HG03139 (cell line): Measurements from ENCODE around the gene RPL3.

Source experiments
- ATAC-seq: cut with Tn5 transposase; IDR thresholded peaks from one replicate; pipeline ENCODE4 v1.9.1; 2021; ENCODE audit not compliant: unreplicated experiment

Gene RPL3

DNA sequence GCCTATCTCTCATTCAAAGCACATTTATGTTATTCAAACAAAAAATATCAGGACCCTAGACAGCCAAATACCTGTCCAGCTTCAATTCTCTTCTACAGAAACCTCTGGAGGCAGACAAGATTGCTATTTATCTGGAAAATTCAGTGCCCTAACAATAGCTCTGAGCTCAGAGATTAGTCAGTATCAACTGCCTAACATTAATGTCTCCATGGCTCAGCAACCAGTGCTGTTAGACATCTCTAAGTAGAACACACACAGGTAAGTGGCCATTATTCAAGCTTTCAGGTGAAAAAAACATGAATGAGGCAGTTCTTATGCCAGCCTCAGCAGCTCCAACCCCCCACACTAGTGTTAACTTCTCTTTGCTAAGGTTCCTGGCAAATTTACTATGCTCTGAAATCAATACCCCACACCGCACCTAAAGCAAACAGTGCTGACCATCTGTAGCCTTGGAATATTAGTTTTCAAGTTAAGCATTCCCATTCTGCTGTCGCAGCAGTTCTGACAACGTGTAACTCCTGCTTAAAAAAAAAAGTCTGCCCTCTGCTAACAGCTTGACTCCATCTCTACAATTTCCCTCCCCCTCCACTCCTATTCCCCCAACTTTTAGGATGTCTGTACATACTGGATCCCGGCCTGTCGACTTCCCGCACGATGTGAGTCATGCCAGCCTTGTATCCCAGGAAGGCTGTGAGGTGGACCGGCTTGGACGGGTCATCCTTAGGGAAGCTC lies 1.5 kb downstream of the RPL3 start:
- no peak for ATAC-seq

DNA sequence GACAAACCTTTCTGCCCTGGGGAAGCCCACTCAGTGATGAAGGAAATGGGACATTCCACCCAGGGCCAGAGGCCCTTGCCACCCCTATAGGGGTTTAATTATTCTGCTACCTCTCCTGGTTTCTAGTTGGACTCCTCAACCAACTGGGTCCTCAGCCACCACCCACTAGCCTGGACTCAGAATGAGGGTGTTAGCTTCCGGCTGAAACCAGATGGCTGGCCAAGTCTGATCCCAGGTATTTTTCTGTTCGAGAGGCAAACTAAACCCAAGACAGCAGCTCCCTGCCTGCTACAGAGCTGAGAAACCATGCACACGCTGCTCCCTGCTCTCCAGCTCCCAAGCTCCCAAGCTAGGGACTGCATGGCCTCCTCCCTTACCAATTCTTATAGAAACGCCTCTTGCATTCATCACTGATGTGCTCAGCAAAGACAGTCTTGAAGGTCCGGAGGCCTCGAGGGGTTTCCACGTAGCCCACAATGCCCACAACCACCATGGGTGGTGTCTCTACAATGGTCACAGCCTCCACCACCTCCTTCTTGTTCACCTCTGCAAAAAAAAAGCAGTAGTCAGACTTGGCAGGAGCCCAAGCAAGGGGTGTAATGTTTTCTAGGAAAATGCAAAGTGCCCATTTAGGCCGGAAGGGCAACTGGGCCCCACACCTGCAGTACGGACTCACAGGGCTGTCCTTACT lies 2.2 kb downstream of the RPL3 start:
- ATAC-seq = no peak

DNA sequence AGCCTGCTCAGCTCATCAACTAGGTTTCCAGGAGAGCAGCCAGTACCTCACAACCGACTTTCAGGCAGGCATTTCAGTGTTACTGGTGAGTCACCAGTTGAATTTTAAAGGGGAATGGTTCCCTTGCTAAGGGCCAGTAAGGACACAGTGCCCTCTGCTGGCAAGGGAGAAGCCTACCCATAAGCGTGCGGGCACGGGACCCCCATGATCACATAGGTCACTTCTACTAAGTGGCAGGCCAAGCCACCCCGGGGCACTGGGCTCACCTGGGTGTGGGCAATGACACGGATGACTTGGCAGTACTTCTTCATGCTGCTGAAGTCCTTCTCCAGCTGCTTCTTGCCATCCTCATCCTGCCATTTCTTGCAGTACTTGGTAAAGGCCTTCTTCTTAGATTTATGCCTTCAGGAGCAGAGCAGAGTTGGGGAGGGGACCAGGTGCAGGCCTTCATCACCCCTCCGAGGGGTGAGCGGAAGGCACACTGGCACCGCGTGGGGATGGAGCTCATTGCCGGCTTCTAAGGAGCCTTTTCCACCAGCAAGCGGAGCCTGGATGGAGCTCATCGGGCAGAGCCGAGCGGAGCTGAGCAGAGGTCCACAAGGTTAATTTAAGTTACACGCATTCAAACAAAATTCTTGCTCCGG lies 2.9 kb downstream of the RPL3 start:
- no peak for ATAC-seq

DNA sequence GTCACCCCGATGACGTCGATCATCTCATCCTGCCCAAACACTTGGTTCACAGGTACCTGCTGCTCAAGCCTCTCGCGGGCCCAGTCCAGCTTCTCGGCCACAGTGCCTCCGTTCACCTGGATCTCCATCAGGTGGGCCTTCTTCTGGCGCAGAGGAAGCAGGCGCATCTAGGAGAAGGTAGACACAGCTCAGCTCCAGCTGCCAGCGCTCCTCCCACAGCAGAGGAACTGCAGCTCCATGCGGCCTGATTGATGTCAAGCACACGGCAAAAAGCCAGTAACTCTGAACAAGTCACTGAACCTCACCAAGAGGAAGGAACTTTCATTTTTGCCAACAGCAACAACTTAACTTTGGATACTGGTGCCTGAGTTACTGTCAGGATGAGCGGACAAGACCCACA lies 4.0 kb downstream of the RPL3 start:
- no peak for ATAC-seq

DNA sequence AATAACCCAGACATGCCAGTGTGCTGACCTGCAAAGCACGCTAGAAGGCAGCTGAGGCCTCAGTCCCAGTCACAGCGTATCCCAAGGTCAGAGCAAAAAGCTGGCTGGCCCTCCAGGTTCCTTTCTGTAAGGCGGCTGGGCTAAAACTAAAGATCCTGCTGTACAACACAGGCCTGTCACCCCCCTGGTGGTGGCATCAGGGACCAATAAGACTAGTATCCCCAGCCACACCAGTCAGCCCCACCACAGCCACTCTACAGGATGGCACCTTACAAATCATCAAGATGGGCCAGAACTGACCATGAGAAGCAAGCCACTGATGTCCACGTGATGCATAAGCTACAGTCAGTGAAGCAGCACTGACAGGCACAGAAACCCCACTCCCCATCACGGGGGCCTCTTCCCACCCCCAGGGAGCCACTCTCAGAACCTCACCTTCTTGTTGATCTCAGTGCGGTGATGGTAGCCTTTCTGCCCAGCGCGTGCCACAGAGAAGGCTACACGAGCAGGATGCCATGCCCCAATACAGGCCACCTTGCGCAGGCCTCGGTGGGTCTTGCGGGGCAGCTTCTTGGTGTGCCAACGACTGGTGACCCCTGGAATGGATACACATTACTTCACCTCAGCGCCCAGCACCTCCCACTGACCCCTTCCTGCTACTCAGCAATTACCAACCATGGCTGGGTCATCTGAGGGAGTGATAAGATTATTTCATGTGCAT lies 5.0 kb downstream of the RPL3 start:
- no peak for ATAC-seq

DNA sequence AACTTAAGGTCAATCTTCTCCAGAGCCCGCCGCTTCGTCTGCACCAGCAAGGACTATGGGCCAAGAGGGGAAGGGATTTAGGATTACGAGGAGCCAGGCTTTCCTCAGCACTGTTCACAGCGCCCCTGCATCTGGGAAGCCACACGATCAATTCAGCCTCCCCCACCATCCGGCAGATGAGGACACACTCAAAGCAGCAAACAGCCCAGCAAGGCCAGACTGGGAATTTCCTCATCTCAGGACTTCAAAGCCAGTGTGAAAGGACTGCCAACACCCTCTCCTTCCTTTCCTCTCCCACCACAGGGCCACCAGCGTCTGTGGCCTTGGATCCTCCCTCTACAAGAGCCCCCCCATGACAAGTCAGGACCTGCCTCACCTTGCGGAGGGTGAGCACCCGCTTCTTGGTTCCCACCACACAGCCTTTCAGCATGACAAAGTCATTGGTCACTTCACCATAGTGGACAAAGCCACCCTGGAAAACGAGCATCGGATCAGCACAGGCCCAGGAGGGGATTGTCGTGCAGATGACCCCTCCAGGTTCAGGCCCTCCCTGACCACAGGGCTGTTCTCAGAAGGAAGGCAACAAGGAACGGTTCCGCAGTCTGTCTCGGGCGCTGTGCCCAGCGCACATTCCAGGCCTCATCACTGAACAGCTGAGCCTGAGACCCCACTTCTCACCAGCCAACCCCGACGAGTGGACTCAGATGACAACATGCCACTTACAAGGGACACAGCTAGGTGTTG lies 6.0 kb downstream of the RPL3 start:
- ATAC-seq = no peak

DNA sequence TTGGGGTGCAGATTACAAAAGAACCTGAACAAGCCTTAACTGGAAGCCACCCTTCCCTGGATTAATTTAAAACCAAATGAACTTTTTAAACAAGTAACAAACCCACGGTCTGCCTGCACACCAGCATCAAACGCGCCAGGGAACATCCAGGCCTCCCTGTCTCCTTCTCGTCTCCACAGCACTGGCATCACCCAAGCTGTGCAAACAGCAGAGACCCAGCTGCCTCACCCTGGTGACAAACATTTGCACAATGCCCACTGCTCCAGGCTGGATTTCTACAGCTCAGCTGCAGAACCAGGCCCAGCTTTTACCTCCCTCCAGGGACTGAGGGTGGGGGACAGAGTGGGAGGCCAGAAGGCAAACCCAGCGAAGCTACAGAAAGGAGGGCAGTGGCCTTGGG lies 7.0 kb downstream of the RPL3 start:
- no peak for ATAC-seq

DNA sequence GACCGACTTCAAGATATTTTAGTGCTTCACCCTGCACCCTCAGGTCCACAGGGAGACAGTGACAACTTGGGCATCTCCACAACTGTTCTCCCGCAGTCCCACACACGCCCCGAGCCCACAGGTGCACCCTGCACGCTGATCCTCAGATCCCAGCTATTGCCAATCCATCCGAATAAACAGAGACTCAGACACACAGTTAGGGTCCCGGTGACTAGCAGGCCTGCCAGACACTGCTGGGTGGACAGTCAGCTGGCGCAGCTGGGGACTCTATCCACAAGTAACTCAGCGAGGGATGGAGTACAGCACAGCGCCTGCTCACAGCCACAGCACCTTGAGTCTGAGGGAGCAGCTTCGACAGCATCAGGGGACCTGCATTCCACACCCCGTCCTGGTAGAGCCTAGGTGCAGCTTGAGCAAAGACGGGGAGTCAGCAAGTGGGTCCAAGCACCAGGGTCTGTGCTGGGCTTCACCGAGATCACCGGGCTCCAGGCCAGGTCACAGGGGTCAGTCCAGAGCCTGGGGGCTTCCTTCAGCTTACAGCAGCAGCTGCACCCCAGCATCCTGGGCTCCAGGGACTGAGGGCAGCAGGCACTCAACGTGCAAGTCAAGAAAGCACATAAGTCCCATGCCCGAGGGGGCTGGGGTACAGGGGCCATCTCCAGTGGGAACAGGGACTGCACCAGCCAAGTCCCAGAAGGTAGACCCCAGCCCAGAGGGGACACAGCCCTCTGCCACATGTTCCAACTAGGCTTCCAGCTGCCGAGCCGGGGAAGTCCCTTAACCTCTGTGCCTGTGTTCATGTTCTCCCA lies 7.6 kb downstream of the RPL3 start:
- ATAC-seq = no peak

DNA sequence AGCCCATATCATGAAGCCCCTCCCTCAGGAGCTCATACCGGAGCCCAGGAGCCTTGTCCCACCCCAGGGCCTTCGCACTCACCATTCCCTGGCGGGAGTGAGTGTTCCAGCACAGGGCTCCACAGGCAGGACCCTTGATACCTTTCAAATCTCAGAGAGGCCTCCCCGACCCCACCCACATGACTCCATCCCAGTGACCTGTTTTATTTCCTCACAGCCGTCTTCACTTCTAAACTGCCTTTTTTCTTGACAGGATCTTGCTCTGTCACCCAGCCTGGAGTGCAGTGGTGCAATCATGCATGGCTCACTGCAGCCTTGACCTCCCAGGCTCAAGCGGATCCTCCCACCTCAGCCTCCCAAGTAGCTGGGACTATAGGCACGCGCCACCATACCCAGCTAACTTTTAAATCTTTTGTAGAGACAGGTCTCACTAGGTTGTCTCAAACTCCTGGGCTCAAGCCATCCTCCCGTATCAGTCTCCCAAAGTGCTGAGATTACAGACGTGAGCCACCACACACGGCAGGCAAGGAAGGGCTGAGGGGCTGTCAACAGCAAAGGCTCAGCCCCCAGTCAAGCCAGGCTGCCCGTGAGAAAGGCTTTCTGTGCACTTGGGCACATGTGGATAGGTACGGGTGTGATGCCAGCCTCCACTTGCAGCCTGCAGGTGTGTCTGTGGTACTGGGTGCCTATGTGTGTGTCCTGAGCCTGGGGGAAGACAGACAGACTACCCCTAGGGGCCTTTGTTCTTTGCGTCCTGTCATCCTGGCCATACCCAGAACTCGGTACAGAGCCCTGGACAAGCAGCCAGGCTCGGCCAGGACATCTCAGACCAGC lies 9.3 kb downstream of the RPL3 start:
- no peak for ATAC-seq

DNA sequence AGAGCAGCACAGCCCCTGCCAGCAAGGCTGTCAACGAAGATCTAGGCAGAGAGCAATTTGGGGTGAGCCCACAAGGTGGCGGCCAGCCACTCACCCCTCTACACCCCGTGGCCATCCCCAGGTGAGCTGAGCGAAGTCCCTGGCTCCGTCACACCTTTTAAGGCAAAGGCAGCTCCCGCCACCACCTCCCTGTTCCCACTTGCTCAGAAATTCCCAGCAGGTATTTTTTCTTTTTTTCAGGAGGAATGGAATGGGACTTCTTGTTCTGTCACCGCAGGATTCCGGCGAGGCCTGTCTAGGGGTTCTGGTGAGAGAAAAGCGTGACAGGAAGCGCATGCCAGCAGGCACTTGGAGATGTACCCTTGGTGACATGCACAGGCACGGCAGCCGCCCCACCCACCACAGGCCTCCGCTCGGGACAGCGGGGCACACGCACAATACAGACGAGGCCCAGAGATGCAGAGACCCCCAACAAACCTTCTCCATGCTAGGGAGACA lies 10.0 kb downstream of the RPL3 start:
- ATAC-seq = no peak

DNA sequence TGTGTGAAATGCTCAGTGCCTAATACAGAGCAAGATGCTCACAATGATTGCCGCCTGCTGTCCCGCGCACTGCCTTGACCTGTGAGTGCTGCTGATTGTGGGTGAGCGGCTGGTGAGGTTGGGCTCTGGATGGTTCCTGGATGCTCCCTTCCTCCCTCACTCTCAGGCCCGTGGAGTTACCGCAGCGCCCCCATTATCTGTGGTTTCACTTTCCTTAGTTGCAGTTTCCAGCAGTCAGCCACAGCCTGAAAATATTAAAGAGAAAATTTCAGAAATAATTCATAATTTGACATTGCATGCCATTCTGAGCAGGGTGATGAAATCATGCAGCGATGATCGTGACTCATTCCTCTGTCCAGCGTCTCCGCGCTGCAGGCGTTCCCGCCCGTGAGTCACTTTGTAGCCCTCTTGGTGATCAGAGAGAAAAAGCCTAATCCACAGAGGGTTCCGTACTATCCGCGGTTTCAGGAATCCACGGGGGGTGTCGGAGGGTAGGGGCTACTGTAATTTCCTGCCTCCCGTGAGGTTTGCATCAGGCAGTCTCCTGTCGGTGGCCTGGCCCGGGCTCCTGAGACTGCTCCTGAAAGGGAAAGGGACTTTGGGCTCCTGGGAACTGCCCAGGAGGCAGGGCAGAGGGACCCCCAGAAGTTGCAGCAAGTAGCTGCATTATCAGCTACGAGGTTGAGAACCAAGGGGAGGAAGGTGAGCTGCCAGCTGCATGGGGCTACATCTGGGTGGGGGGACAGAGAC lies 10.6 kb downstream of the RPL3 start:
- ATAC-seq = no peak

DNA sequence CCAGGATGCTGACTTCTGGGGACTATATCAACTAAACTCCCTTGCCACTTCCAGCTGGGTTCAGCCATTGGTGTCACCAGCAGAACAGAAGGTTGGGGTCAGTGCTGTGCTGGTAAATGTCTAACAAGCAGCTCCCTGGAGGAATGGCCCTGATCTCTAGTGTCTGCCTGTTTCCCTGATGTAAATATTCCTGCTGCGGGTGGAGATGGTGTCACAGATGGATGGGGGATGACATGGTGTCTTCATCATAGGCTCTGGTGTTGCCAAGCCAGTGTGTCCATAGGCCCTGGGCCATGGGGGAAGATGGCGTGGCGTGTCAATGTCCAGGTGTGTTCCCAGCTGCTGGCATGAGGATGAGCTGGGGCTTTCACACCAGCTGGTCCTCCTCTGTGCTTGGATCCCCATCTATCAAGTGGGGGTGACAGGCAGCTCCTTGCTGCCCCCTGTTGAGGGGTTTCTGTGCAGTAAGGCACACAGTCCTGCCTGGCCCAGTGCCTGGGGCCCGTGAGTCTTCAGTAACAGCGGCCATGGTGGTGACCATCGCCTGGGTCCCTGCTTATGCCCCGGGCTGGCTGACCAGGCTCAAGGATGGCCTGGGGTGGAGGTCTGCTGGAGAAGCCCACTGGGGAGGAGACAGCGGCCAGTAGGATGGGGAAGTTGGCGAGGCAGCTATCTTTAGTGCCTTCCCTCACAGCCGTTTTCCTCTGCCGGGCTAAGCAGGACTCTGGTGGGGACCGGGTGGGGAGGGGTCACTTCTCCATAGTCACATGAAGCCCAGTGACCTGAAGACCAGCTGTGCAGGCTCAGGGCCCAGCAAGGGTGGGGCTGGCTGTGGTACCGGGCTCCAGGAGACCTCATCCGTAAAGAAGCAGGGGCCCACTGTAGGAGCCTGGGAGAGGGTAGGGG lies 12.7 kb downstream of the RPL3 start:
- ATAC-seq = no peak

DNA sequence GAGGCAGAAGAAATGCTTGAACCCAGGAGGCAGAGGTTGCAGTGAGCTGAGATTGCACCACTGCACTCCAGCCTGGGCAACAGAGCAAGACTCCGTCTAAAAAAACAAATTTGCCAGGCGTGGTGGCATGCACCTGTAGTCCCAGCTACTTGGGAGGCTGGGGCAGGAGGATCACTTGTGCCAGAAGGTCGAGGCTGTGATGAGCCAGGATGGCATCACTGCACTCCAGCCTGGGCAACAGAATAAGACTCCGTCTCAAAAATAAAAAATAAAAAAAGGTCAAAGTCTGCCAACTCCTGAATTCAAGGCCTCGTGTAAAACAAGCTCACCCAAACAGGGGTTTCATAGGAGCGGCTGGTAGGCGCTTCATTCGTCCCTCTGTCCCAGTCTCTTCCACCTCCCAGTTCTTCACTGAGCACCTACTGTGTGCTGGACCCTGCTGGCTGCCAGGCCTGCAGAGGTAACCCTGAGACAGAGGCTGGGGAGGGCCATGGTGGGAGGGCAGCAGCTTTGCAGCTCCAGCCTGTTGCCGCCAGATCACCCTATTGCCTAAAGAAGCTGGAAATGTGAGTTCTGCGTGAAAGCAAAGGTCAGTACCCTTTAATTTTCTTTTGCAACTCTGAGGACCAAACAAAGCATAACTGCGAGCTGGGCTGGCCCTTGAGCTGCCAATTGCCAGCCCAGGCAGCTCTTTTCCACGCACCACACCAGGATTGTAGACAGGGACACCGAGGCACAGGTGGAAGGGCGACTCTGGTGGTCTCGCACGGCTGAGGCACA lies 15.3 kb downstream of the RPL3 start:
- no peak for ATAC-seq

DNA sequence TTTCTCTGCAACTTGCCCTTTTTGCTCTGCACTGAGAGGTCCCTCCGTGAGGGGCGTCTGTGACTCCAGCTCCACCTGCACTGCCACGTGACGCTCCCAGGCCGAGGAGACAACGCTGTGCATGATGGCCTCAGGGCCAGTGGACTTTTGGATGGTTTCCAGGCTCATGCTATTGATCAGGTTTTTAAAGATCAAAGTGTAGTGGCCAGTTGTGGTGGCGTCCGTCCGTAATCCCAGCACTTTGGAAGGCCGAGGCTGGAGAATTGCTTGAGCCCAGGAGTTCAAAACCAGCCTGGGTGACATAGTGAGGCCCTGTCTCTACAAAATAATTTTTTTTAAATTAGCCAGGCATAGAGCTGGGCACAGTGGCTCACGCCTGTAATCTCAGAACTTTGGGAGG lies 16.1 kb downstream of the RPL3 start:
- no peak for ATAC-seq

DNA sequence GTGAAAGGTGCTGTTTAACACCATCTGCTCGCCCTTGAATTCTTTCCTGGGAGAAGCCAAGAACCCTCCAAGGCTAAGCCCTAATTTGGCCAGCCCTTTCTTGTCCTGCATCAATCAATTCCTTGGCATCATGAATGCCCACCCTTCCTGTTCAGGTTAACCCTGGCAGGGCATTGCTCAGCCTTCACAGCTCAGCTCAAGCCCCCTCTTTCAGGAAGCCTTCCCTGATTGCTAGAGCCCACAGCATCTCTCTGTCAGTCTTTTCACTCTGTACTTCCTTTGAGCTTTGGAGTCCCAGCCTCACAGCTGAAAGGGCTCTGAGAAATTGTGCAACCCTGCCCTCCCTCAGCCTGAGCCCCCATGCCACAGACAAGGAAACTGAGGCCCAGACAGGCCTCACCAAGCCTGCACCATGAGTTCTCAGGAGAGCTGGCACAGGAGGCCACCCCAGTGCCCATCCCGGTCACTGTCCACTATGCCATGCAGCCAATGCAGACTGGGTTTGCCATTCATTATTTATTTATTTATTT lies 16.9 kb downstream of the RPL3 start:
- ATAC-seq = no peak

DNA sequence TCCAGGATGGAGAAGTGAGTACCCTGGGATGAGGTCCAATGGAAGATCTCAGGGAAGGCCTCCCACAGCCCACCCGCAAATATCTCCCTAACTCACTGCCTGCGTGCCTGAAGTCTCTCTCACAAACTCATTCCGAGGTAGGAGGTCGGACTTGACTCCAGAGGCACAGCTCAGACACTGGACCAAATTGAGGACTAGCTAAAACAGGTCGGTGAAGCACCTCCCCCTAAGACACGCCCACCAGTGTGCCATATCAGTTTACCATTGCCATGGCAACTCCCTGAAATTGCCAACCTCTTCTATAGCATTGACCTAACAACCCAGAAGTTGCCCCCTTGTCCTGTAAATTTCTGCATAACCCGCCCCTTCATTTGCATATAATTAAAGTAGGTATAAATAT lies 17.5 kb downstream of the RPL3 start:
- no peak for ATAC-seq
